HG03066 (cell line): ENCODE data around the gene GPR139.

Source experiments
- ATAC-seq: cut with Tn5 transposase; IDR thresholded peaks from one replicate; pipeline ENCODE4 v1.9.1; 2021; ENCODE audit warnings: low read depth; ENCODE audit not compliant: unreplicated experiment

The GPR139 gene

DNA sequence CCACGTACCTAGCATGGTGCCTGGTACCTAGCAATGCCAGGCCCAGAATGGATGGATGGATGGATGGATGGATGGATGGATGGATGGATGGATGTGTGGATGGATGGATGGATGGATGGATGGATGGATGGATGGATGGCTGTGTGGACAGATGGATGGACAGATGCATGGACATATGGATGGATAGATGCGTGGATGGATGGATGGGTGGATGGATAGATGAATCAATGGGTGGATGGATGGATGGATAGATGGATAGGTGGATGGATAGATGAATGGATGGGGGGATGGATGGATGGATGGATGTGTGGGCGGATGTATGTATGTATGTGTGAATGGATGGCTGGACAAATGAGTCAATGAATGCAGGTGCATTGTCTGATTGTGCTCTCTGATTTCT lies 12.6 kb downstream of the GPR139 start:
- no peak for ATAC-seq

DNA sequence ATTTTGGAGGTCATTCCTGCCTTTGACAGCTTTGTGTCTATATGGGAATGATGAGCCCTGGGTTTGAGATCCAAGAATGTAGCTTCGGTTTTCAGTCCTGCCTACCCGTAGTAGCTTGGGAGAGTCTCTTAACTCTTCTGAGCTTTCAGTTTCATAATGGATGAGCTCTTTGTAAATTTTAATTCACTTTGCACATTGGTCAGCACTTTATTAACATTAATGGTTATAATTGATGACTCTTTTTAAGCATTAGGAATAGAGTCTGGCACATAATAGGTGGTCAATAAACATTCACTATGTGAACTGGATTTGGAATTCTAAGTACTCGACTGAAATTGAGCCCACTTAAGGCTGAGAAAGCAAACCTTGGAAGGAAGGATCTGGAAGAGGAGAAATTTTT lies 17.3 kb downstream of the GPR139 start:
- ATAC-seq = no peak

DNA sequence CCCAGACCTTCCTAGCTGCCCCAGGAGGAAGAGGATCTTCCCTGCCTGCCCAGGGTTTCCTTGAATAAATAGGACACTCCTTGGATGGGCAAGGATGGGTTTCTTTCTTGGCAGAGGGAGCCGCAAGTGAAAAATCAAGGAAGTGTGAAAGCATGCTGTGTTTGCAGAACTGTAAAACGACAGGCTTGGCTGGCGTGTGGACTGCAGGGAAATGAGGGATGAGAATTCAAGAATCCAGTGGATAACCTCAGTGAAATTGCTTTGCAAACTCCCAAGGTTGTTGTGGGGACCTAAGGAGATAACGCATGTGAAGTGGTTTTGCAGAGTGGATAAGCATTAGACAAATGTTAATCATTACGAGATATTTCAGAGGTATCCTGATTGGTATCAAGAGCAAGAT lies 20.4 kb downstream of the GPR139 start:
- no peak for ATAC-seq

DNA sequence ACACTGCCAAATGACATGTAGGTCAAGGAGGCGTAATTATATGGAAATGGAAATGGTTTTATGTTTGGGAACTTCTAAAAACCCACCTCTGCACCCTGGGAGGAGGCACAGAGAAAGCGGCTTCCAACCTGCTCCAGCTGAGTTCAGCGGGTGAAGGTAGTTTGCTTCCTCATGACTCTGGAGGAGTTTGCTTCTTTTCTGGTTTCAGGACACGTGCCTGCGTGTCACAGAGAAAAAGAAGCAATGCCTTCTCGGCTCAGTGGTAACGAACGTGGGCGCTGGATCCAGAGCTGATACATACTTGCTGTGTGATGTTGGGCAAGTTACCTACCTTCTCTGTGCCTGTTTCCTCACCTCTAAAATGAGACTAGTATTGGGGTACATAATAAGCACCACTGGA lies 22.1 kb downstream of the GPR139 start:
- no peak for ATAC-seq

DNA sequence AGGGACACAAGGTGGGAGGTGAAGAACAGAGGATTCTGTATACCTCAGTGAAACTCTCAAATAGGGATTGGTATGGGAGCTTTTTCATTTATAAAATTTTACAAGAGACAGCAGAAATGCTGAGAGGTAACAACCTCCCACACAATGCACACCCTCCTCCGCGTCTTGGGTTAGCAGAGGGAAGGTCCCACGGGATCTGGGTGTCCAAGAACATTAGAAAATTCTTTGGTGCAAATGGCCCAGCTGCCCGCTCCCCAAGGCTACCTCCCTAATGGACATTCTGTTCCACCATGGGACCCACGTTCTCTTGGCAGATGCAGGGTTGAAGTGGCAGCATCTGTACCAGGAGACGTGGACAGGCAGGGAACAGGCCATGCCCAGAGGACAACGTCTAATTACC lies 22.5 kb downstream of the GPR139 start:
- no peak for ATAC-seq

DNA sequence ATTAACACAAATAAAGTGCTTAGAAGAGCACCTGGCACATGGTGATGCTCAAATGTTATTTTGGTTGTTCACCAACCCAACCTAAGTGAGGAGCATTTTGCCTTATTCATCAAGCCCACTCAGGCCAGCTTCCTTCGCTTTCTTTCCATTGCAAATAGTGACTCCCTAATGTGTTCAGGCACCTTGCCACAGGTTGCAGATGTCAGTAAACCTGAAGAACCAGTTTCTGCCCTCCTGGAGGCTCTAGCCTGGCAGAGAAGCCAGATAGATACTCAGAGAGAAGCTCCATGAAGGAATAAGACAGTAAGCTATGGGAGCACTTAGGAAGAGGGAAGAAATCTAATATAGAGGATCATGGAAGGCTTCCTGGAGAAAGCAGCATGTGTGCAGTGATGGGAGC lies 23.9 kb downstream of the GPR139 start:
- ATAC-seq = no peak

DNA sequence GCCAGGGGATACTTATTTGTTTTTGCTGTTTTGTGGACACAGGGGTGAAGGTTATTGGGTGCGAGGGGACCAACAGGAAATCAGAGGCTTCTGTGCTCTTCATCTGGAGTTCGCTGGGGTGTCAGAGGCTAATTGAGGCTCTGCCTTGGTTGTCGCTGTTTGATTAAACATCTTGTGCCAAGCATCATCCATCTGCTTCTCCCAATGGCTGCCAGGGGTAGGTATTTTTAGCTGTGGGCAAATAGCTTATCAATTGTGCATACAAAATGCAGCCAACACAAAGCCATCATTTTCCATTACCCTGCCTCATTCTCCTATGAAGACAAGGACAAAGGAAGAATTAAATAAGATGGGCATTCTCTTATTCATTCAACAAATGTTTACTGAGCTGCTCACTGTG lies 27.8 kb downstream of the GPR139 start:
- ATAC-seq = no peak

DNA sequence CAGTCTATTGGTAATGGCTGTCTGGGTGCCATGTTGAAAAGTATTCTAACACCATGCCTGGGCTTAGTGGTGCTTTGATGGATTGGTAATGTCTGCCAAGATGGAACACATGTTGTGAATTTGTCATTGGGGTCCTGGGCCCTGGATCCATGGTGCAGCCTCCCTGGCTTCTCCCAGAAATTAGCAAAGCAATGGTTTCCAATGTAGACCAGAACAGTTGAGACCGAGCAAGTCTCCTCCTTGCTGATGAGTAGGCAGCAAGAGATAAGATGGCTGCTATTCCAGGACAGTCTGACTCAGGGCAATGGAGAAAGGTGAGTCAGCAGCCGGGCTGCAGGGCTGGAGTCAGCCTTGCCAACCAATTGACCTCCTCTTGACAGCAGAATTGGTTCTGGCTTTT lies 30.8 kb downstream of the GPR139 start:
- no peak for ATAC-seq

DNA sequence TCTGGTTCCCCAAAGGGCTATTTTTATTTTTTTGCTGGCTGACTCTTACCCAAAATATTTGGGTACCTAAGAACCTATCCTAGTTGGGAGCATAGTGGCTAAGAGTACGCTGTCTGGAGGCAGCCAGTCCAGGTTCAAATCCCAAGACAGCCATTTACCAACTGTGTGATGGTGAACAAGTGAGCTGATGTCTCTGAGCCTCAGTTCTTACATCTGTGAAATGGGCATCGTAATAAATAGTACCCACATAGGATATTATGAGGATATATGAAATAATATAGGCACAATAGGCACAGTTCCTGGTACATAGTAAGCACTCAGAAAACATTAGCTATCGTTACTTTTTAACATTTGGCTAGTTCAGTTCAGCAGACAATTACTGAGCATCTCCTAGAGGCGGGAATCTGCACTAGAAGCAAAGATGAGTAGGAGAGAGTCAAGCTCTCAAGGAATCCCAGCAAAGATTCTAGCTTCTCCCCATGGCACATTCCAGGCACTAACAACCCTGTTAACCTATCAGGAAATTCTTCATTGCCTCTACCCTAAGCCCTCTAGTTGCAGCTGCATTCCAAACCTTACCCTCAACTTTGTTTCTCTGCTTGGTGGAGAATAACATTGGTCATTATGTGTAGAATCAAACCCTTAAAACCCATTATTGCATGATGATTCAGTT lies 31.6 kb downstream of the GPR139 start:
- no peak for ATAC-seq

DNA sequence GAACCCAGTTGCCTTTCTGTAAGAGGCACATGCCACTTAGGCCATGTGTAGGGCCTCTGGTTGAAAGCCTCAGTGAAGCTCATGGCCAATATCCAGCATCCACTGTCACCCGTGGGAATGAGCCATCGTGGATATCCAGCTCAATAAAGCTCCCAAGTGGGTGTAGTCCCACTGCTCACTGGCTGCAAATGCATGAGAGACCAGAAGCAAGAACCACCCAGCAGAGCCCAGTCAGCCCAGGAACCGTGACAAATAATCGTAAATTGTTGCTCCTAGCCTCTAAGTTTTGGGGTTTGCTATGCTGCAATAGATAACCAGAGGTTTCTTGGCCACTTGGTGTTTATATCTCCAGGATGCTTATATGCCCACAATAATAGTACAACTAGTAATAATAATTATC lies 33.7 kb downstream of the GPR139 start:
- ATAC-seq = no peak

DNA sequence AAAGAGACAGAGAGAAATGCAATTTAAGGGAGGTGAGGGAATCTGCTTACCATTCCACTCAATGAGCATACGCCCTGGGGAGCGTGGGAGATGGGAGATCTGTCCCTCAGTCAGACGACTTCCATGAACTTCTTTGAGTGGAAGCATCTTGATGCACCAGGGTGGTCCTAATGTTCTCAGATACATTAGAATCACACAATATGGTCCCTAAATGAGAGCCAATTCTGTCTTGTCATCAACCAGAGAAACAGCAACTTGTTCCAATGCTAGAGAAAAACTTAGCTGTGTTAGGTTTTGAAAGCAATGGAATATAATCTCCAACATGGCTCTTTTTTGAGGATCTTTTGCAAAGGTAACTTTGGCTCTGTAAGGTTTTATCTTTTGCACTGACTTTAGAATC lies 44.1 kb downstream of the GPR139 start:
- no peak for ATAC-seq

DNA sequence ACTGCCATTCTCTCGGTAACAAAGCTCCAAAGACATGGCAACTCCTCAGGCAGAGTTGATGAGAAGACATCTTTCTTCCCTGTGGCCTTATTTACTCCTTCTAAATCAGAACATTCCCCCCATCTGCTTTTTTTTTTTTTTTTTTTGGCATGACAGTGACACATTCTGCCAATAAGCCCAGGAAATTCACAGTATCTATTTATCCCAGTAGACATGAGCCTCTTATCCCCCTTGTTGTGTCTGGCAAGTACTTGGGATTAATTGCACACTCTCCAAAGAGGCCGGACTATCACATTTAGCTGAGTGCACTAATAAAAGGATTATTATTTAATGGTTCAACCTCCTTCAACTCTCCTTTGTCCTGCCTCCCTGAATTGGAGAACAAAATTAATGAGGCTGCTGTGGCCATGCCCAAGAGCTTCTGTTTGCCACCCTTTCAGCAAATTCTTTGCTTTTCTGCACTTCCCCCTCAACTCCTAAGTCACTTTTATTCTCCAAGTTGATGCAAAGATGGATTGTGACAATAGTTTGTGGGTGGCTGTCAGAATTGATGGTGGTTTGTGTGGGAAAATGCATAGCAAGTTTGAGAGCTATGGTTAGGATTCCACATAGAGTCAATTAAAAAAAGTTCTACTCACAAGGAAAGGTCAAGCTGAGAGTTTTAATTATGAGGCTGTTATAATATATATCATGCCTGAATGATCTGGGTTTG lies 47.2 kb downstream of the GPR139 start:
- no peak for ATAC-seq

DNA sequence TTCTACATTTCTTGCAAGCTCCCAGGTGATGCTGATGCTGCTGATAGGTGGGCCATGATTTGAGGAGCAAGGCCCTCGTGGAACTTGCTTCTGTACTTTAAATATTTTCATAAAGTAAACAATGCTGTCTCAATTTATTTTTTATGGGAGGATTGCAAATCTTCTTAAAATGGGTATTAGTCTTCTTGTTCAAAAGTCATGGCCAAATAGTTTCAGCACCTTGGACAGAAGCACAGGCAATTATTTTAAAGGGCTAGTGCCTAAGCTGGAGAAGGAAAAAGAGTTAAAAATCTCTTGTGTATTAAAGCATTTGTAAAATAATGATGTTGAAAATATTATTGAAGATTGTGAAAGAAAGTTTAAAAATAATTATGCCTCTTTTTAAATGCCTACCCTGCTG lies 50.5 kb downstream of the GPR139 start:
- no peak for ATAC-seq

DNA sequence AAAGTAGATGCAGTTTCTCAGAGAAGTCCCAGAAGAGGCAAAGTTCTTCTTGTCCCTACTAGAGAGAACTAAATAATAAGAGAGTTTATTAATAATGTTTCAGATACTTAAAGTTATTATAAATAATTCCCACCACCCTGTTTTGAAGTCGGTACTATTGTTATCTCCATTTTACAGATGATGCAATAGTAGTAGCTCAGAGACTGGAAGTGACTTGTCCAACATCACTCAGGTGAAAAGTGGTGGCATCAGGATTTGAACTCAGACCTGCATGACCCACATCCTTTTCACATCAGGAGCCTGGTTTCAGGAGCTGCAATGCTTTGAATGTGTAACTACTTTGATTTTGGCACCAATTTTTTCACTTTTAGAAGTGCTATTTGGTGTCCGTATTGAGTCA lies 52.7 kb downstream of the GPR139 start:
- no peak for ATAC-seq

DNA sequence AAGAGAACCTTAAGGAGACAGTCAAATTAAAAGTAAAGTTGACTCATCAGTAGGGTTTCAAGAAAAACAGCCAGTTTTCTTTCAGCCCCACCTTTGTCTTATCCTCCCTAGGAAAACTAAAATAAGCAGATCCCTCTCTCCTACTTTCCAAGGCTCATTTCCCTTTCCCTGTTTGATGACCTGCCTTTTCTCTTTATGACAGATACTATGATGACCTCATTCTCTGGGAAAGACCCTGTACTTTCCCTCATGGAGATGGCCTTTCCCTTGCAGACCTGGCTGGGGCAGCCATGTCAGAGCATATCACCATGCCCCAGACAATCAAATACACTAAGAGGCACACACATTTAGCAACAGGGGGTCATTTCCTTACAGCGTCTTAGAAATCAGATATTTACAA lies 53.6 kb downstream of the GPR139 start:
- ATAC-seq = no peak

DNA sequence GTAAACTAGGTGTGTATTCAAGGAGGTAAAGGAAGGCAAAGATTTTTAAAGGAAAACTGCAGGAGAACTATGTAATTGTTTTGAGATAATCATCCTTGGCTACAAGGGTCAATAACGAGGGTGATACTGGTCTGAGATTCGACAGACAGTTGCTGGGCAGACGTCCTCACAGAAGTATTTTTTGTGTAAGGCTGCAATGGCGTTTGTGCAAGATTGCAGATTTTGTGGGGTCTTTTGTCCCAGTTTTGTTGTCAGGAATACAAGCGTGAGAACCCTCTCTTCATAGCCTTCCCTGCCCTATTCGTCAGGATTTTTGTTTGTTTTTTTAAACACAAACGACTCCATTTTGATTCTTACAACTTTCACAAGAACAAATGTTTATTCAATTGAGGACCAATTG lies 57.5 kb downstream of the GPR139 start:
- ATAC-seq = no peak

DNA sequence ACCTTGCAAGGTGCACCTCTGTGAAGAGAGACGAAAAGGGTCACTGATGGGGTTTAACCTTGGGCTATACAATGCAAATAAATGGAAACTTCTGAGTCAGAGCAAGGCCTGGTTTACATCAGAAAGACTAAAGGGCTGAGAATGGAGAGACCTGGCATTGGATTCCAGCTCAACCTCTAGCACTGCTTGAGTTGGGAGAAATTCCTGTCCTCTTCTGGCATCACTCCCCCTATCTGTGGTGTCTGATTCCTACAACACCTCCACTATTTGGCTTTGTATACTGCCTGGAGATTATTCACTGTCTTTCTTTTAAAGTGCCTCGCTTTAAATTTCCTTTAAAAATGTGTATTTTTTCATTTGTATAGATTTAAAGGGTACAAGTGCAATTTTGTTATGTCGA lies 68.8 kb downstream of the GPR139 start:
- ATAC-seq = no peak

DNA sequence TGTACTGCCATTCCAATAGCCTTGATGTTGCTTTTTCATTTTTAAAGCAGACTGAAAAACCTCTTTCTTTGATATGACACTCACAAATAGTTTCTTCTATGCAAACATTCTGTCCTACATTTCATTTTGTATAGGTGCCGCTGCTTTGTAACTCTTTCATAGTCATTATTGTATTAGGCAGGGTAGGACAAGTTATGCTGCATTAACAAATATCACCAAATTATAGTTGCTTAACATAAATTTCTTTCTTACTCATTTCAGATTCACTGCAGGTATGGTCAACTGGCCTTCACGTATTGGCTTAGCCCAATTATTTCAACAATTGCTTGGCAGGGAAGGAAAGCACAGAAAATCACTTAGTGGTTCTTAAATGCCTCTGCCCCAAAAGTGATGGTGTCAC lies 70.8 kb downstream of the GPR139 start:
- no peak for ATAC-seq

DNA sequence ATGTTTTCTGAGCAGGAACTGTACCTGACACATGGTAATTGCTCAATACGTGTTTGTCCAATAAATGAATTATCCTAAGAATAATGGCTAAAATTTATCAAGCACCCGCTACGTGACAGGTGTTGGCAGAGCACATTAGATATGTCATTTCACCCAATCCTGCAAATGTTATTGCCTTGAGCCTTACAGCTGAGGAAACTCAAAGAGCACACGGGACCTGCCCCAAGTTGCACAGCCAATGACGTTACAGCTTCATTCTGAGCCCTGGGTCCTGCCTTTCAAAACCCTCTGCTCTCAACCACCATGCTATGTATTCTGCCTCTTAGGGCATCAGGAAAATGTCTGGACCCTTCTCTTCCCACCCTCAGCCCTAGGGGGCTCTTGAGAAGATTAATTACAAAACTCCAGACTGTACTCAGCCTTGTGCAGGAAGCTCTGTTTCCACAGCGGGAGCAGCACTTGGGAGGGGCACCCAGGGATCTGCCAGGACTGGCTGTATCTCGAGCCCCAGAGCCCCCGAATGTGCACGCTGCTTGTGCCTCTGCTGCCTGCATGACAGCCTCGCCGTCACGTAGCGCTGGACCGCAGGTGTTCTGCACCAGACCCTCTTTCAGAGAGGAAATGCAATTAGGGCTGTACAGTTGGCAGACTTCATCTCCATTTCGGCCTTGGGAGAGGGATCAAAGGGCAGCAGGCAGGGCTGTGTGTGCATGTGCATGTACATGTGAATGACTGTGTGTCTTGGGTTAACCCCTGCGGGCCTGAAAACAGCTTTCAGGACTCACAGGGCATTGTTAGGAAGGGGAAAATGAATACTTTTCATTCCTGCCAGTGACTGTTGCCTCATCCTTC lies 71.6 kb downstream of the GPR139 start:
- no peak for ATAC-seq

DNA sequence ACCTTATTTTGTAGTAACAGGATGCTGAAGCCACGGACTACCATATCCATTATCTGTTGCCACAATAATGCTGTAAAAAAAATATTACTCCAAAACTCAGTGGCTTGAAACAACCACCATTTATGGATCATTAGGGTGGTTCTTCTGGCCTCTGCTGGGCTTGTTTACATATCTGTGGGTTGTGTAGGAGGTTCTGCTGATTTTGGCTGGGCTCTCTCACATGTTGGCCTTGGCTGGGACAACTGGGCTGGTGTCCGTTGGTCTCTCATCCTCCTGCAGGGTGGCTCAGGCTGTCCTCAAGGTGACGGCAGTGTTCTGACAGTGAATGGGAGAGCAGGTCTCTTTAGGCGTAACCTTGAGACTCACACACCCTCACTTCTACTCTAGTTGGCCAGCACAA lies 76.0 kb downstream of the GPR139 start:
- no peak for ATAC-seq

DNA sequence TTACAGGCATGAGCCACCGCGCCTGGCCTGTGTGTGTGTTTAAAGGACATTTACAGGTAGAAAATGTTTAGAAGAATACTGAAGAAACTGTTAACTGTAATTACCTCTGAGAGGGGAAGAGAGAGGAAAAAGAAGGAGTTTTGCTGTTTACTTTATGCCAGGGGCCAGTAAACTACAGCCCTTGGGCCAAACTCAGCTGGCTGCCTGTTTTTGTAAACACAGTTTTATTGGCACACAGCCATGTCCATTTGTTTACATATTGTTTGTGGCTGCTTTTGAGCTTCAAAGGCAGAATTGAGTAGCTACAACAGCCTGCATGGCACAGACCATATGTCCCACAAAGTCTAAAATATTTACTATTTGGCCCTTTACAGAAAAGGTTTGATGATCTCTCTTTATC lies 76.4 kb downstream of the GPR139 start:
- ATAC-seq = no peak
